ENCODE data around the gene BATF3.
A peak's percentile ranks its signal among the peaks of the same experiment; 100 is the strongest.

BATF3 gene

GRCh38 chr1:212684521-212685090 is 15.0 kb downstream of the BATF3 start:
- no peak for DNase-seq (ENCODE audit: low spot score)

- DNase-seq (ENCODE audit: low spot score) = no peak
Measured at GRCh38 chr1:212684076-212684475, 15.6 kb downstream of the BATF3 start.

- no peak for DNase-seq (ENCODE audit: low spot score)
Measured at GRCh38 chr1:212683357-212683722, 16.3 kb downstream of the BATF3 start.

DNA sequence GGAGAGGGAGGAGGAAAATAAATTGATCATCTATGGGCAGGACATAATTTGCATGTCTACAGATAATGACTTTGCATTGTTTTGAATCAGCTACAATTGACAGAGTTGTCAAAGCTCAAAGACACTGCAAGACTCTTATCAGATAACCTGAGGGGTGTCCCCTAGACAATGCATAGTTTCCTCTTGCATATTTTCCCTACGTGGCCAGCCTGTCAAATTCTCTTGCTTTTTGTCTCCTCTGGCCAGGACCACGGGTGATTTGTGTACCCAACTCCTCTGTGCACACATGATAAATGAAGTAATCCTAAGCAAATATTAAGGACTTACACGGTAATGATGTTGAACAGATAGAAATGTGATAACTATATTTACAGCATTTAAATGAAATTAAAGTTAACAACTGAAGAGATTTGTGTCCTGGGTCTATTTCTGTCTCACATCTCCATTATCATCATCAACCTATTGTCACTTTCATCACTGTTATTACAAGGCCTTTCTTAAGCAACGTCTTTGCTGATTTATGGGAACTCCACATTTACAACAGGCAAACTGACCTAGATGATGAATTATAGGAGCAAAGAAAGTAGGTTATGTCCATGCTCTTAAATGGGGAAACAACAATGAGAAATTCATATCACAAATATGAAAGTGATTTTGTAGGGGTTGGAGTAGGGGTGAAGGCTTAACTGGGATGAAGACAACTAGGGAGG is 18.8 kb downstream of the BATF3 start:
- no peak for DNase-seq (ENCODE audit: low spot score)

DNA sequence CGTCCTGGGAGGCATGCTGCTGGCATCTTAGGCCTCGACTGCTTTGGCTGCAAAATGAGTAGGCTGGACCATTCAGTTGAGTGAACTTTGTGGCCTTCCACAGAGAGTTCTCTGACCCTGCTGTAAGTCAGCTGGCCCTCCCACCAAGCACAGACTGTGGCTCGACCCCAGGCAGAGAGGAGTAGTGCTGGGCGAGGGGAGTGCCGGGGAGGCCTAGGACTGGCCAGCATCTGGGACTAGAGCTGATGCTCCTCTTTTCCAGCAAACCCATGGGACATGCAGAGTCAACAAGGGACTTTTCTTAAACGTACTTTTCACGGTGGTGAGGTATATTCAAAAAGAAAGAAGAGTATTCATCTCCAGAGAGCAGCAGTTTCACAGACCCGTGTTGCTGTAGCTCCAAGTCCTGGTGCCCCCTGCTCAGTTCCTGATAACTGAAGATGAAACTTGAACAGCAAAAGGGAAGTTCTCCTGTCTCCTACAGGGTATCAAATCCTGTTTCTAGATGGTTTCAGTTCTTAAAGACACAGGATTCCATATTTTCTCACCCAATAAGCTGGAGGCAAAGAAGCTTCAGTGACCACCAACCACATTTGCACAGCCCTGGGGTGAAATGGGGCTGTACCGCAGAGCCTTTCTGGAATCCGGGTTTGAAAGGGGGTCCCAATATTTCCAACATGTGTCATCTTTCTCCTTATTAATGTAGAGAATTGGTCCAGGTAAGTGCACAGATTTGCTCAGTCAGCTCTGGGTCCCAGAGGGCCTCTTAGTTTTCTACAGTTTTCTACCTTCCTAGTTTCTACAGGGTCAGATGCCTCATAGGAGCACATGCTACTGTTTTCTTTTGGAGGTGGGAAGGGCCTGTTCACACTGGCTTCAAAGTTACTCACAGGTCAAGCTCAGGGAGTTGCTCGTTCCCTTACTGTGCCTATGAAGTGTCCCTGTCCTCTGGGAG is 20.9 kb downstream of the BATF3 start:
- DNase-seq (ENCODE audit: low spot score) = no peak

DNA sequence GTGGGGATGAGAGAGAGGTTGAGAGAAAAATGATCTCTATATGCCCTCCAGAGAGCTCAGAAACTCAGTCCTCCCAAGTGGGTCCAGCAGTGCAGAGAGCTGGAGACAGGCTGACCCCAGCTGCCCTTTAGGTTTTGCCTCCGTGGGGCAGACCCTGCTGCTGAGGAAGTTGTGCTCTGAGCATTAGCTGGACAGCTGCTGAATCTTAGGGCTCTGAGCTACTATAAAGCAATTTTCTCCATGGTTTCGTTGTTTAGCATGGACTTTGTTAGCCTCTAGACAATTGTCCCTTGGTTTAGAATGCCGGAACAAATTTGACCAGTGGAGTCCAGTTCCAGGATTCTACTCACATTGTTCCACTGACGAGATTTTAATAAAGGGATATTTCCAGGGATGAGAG is 22.1 kb downstream of the BATF3 start:
- no peak for DNase-seq (ENCODE audit: low spot score)

DNA sequence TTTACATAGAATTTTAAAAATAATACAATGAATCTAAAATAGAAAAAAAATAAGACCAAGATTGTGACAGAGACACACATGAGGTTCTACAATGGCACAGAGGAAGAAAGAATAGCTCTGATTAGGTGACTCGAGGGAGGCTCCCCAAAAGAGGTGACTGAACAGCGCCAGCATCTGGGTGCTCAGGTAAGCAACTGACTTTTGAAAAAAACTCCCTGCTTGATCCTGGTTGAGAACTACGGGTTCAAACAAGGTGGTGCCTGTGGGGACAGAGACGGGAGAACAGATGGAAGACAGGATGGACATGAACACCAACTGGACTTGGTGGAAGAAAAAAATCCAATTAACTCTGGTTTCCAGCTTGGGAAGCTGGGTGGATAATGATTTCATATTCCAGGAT is 22.5 kb downstream of the BATF3 start:
- DNase-seq (ENCODE audit: low spot score) = no peak

GRCh38 chr1:212675675-212676074 is 24.0 kb downstream of the BATF3 start:
- no peak for DNase-seq (ENCODE audit: low spot score)

- no peak for DNase-seq (ENCODE audit: low spot score)
Measured at GRCh38 chr1:212674872-212675271, 24.8 kb downstream of the BATF3 start.

GRCh38 chr1:212671342-212672031 is 28.2 kb downstream of the BATF3 start:
- DNase-seq (ENCODE audit: low spot score) = peak; percentile 33

- no peak for DNase-seq (ENCODE audit: low spot score)
Measured at GRCh38 chr1:212670882-212671281, 28.8 kb downstream of the BATF3 start.

DNA sequence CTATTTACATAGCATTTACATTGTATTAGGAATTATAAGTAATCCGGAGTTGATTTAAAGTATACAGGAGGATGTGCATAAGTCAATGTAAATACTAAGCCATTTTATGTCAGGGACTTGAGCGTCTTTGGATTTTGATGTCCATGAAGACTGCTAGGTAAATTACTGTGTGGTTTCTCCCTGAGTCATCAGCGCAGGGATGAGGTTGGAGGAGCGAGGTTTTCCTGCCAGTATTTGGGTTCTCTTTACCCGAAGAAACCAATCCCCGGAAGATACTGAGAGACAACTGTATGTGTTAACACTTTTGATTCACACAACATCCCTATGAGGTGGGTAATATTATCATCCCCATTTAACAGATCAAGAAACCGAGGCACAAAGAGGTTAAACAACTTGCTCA is 29.3 kb downstream of the BATF3 start:
- no peak for DNase-seq (ENCODE audit: low spot score)

DNA sequence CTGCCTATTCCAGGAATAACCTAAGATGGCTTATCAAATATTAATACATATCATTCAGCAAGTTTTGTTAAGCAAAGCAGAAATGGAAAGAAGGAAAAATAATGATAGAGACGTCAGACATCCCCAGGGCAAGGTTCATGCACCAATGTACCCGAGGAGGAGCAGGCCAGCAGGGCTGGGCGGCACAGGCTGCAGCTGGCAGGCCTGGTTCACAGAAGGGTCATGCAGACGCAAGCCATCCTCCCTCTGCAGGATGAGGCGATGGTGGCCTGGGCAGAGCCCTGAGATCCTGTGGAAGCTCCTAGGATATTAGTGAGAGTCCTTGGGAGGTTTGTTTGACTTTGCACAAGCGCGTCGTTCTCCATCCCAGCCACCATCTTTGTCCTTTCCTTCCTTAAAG is 30.0 kb downstream of the BATF3 start:
- no peak for DNase-seq (ENCODE audit: low spot score)

- no peak for DNase-seq (ENCODE audit: low spot score)
Measured at GRCh38 chr1:212669102-212669501, 30.5 kb downstream of the BATF3 start.

- DNase-seq (ENCODE audit: low spot score) = no peak
Measured at GRCh38 chr1:212668477-212668876, 31.2 kb downstream of the BATF3 start.

DNA sequence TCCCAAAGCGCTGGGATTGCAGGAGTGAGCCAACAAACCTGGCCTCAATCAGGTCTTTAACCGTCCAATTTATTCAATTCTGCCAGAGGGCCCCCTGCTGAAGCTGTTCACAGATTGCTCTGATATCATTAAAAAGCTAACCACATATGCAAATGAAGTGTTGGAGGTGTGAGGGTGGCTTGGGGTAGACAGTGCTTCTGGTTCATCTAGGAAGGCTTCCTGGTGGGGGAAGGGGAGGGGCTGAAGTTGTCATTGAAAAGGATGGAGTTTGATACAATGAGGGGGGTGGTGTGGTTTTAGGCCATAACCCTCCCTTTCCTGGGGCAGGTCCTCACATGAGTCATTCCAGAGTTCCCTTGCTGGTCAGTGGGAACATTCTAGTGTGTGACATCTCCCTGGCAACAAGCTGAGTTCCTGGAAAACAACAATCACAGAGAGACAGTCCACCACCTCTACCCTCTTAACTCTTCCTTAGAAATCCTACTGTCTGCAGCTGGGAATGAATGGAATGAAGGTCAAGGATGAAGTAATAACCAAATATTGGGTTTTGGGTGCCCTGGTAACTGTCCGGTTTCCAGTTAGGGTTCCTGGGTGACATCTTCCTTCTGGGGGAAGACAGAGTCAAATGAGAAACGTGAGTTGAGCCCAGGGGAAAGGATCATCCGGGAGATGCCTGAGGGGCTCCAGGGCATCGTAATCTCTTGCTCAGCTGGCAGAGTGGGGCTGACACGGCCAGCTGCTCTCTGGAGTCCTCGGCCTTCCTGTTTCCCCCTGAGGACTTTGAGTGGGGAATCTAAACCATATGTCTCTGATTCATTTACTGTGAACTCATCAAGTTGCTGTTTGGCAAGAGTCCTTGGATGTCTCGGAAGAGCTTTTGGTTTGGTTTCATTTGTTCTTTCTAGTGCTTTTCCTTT is 32.2 kb downstream of the BATF3 start:
- peak; percentile 90 for DNase-seq (ENCODE audit: low spot score)

- DNase-seq (ENCODE audit: low spot score) = no peak
Measured at GRCh38 chr1:212666116-212666775, 33.4 kb downstream of the BATF3 start.

GRCh38 chr1:212665241-212666115 is 34.2 kb downstream of the BATF3 start:
- peak; percentile 92 for DNase-seq (ENCODE audit: low spot score)

DNA sequence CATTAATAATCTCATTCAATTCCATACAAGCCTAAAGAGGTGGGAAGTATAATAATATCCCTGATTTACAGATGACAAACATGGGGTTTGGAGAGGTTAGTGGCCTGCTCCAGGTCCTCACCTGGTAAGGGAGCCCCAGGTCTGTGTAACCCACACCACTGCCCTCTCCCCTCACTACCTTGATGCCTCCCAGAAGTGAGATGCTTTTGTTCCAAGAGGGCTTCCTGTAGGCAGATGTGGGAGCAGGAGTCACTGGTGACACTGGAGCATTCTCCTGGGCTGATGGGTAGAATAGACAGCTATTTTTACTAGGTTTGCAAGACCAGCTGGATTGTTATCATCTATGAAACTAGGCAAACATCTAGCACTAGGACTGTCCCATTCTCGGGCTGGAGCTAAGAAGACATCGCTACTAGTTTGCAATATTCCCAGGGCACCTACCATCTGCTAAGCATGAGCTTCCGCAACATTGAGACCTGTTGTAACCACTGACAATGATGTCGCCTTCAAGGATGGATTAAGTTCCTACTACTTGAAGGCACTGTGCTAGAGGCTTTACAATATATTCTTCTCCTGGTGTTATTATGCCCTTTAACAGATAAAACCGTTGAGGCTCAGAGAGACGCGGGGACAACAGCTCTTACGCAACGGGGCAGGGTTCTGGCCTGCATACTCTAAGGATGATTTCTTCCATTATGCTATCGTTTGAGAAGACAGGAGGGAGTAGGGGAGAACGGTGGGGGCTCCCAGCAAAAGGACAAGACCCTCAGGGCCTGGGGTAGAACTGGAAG is 35.0 kb downstream of the BATF3 start:
- DNase-seq (ENCODE audit: low spot score) = no peak

All from GM03348 (cell line).